ENCODE measurements around the gene NACC1.
A peak's percentile ranks its signal among the peaks of the same experiment; 100 is the strongest.
"Not testable (repeated sequence)": the region's sequence is repeated elsewhere in the genome, so short reads cannot be mapped to it uniquely, and the experiment has no call there.

The NACC1 gene

DNA sequence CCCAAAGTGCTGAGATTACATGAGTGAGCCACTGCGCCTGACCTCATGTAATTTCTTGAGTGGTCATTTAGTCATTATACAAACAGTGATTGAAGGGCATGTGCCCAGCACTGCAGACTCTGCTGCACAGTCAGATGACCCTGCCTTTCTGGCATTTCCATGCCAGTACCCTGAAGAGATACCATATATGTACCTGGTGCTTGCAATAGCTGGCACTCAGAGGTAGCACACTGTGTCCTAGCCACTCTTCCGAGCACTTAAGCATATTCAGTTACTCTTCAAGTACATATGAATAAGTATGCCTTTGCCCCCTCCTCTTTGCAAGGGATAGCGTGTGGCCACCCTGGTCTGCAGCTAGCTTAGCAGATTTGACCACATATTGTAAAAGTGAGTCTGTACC, 16.6 kb downstream of the NACC1 start:
- in situ Hi-C loops (cut with HindIII; ENCODE audit: low pct_unique_long_range_greater_than_20kb, low sequenced_read_pairs) = no loop called here
- TF ChIP-seq JUND (IDR thresholded peaks at IDR 0.05; ENCODE audit: low read depth) = no peak
- DNase-seq (ENCODE audit: low read depth in 1 of 2, low spot score in 1 of 2) = no peak

DNA sequence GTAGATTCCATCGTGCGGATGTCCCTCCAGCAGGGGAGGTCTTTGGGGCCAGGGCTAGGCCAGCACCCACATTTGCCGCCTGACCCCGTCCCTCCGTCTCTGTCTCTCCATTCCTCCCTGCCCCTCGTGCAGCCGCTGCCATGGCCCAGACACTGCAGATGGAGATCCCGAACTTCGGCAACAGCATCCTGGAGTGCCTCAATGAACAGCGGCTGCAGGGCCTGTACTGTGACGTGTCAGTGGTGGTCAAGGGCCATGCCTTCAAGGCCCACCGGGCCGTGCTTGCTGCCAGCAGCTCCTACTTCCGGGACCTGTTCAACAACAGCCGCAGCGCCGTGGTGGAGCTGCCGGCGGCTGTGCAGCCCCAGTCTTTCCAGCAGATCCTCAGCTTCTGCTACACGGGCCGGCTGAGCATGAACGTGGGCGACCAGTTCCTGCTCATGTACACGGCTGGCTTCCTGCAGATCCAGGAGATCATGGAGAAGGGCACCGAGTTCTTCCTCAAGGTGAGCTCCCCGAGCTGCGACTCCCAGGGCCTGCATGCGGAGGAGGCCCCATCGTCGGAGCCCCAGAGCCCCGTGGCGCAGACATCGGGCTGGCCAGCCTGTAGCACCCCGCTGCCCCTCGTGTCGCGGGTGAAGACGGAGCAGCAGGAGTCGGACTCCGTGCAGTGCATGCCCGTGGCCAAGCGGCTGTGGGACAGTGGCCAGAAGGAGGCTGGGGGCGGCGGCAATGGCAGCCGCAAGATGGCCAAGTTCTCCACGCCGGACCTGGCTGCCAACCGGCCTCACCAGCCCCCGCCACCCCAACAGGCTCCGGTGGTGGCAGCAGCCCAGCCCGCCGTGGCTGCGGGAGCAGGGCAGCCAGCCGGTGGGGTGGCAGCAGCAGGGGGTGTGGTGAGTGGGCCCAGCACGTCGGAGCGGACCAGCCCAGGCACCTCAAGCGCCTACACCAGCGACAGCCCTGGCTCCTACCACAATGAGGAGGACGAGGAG, 17.3 kb downstream of the NACC1 start:
- DNase-seq (ENCODE audit: low read depth in 1 of 2, low spot score in 1 of 2) = no peak
- no peak for TF ChIP-seq JUND (IDR thresholded peaks at IDR 0.05; ENCODE audit: low read depth)
- in situ Hi-C loops (cut with HindIII; ENCODE audit: low pct_unique_long_range_greater_than_20kb, low sequenced_read_pairs) = no loop called here

DNA sequence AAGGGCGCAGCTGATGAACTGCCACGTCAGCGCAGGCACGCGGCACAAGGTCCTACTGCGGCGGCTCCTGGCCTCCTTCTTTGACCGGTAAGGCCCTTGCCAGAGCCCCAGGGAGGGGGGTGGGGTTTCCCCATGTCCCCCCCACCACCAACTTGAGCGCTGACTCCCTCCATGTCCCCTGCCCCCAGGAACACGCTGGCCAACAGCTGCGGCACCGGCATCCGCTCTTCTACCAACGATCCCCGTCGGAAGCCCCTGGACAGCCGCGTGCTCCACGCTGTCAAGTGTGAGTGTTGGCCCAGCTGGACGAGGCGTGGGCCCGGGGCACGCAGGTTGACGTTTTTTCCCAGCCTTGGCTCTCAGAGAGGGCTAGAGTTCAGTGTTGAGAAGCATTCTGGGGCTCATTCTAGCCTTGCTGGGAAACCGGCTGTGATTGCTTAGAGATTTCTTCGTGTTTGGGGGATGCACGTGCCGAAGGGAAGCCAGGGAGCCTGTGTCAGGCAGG, 19.3 kb downstream of the NACC1 start:
- no peak for DNase-seq (ENCODE audit: low read depth in 1 of 2, low spot score in 1 of 2)
- no peak for TF ChIP-seq JUND (IDR thresholded peaks at IDR 0.05; ENCODE audit: low read depth)
- in situ Hi-C loops (cut with HindIII; ENCODE audit: low pct_unique_long_range_greater_than_20kb, low sequenced_read_pairs) = no loop called here

DNA sequence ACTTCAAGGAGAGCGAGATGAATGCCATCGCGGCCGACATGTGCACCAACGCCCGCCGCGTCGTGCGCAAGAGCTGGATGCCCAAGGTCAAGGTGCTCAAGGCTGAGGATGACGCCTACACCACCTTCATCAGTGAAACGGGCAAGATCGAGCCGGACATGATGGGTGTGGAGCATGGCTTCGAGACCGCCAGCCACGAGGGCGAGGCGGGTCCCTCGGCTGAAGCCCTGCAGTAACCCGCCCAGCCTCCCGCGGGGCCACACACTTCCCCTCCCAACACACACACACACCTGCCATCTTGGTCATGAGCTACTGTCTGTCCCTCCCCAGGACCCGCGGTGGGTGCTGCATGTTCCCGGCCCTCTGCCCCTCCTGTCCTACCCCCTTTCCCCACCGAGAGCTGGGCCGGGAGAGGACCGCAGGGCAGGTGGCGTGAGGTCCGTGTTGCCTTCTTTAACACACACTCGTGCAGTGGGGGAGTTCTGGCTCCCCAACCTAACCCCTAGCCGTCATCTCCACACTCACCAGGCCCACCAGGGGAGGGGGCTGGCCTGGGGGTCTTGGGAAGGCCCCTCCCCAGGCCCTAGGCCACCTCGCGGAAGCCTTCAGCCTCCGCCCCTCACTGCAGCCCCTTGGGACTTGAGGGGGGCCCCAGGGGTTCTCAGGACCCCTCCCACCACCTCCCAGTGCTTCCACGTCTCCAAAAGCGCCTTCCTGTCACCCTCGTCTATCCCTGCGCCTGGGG, 20.3 kb downstream of the NACC1 start:
- no peak for TF ChIP-seq JUND (IDR thresholded peaks at IDR 0.05; ENCODE audit: low read depth)
- in situ Hi-C loops (cut with HindIII; ENCODE audit: low pct_unique_long_range_greater_than_20kb, low sequenced_read_pairs) = no loop called here
- DNase-seq (ENCODE audit: low read depth in 1 of 2, low spot score in 1 of 2) = no peak

DNA sequence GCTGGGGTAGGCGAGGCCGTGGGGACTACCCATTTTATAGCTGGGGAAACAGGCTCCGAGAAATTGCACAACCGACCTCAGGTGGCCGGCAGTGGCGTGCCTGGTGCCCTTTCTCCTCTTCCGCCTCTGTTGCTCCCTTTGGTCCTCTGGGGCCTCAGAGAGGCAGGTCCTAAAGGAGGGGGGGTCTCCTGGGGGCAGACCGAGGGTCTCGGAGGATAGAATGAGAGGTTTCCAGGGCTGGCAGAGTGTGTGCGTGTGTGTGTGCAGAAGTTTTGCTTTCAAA, 20.8 kb downstream of the NACC1 start:
- in situ Hi-C loops (cut with HindIII; ENCODE audit: low pct_unique_long_range_greater_than_20kb, low sequenced_read_pairs) = no loop called here
- no peak for DNase-seq (ENCODE audit: low read depth in 1 of 2, low spot score in 1 of 2)
- no peak for TF ChIP-seq JUND (IDR thresholded peaks at IDR 0.05; ENCODE audit: low read depth)

DNA sequence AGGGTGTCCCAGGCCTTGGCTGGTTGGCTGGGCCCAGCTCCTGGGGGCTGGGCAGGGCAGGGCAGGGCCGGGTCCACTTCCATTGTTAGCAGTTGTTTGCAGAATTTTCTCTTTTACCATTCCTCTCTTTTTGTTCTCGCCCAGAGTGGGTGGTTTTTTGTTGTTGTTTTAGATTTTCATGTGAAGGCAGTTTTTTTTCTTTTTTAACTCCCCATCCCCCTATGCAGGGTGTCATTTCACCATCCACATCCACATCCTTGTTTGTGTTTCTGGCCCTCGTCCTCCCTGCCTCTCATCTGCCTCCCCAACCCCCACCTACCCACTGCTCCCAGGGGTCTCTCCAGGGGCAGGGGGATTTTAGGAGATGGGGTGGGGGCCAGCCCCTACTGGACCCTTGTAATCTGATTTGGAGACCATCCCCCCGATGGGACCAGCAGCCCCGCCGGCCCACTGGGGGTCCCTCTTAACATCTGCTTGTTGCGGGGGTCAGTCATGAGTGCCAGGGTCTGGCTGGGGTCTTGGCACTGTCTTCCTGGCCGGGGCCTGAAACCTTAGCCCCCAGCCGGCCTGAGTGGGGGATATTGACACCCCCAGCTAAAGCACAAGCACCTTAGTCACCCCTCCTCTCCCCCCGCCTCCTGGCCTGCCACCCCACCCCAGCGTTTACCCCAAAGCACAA, 21.7 kb downstream of the NACC1 start:
- in situ Hi-C loops (cut with HindIII; ENCODE audit: low pct_unique_long_range_greater_than_20kb, low sequenced_read_pairs) = no loop called here
- no peak for DNase-seq (ENCODE audit: low read depth in 1 of 2, low spot score in 1 of 2)
- no peak for TF ChIP-seq JUND (IDR thresholded peaks at IDR 0.05; ENCODE audit: low read depth)

DNA sequence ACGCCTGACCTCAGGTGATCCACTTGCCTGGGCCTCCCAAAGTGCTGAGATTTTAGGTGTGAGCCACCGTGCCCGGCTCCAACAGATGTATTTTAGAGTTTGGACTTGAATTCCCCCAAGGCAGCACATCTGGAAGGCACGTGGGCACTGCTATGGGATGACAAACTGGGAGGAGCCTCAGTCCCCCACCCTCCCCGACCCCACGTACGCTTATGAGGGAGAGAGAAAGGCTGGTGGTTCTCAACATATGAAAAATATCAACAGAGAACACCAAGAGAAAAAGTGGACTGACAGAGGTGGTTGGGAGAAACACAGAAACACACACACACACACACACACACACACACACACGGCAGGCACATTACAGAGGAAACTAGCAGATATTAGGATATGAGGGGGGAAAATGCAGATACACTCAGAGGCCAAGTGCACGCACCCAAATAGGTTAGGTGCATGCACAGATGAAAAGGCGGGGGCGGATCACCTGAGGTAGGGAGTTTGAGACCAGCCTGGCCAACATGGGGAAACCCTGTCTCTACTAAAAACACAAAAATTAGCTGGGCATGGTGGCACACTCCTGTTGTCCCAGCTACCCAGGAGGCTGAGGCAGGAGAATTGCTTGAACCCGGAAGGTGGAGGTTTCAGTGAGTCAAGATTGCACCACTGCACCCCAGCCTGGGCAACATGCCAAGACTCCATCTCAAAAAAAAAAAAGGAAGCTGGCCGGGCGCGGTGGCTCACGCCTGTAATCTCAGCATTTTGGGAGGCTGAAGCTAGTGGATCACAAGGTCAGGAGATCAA, 28.9 kb downstream of the NACC1 start:
- in situ Hi-C loops (cut with HindIII; ENCODE audit: low pct_unique_long_range_greater_than_20kb, low sequenced_read_pairs) = no loop called here
- no peak for DNase-seq (ENCODE audit: low read depth in 1 of 2, low spot score in 1 of 2)
- TF ChIP-seq JUND (IDR thresholded peaks at IDR 0.05; ENCODE audit: low read depth) = no peak

DNA sequence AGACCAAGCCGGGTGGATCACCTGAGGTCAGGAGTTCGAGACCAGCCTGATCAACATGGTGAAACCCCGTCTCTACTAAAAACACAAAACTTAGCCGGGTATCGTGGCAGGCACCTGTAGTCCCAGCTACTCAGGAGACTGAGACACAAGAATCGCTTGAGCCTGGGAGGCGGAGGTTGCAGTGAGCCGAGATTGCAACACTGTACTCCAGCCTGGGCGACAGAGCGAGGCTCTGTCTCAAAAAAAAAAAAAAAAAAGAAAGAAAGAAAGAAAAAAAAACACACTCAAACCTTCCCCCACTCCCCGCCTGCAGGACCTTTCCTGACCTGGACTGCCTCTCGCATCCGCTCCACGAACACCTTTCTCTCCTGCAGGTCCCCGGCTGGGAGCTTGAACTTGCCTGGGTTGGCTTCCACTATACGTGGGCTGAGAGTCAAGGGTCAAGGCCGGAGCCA, 31.1 kb downstream of the NACC1 start:
- in situ Hi-C loops (cut with HindIII; ENCODE audit: low pct_unique_long_range_greater_than_20kb, low sequenced_read_pairs); DNase-seq (ENCODE audit: low read depth in 1 of 2, low spot score in 1 of 2): not testable (repeated sequence)

DNA sequence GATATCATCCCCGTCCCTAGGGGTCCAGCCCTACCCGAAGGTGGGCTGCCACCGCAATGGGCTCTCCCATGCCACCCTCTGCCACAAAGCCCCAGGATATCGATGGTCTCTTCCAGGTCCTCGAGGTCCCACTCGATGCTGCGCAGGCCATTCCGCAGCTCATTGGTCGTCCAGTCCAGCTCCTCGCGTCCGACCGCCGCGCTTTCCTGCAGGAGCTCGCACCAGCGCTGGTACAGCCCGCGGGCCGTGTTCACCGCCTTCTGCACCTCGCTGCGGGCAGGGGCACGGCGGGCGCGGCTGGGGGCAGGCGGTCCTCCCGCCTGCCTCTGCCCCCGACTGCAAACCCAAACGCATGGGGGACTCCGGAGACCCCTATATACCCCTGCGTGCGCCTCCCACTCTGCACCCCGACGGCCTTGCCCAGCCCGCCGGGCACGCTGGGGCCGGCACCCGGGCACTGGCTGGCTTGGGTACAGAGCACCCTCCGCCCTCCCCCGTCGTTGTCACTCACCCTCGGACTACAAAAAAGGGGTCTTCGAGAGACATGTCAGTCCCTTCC, 31.6 kb downstream of the NACC1 start:
- peak in 1 of 2 experiments; percentile 44 for DNase-seq (ENCODE audit: low read depth in 1 of 2, low spot score in 1 of 2)
- TF ChIP-seq JUND (IDR thresholded peaks at IDR 0.05; ENCODE audit: low read depth) = no peak
- in situ Hi-C loops (cut with HindIII; ENCODE audit: low pct_unique_long_range_greater_than_20kb, low sequenced_read_pairs) = no loop called here

DNA sequence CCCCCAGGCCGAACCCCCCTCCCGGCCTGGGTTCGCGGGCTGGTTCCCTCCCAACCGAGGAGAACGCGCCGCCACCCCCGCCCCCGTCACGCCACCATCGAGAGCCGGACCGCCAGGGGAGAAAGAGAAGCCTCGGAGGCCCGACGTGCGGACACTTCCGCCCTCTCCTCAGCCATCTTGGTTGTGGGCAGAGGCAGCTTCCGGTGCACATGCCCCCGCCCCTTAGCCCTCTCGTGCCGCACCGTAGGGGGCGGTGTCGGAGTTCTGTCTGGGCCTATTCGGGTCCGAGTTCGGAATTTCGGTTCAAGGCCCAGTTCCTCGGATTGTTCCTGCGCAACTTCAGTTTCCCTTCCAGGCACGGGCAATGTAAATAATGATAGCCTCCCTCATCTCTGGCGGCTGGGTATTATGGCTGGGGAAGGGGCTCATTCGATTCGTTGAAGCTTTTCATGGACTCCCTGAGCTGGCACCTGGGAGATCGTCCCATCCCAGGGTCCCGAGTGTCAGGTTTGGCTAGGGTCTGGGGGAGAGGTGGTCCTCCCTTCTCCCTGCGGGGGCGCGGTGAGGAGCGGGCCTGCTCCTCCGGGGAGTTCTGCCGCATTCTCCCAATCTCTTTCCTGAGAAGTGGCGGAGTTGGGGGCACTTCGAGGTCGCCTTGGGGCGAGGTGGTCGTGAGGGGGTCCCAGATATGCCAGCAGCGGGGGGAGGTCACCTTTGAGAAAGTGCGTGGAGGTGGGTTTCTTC, 32.3 kb downstream of the NACC1 start, which contains the start of the genes IER2 and STX10:
TSS of gene IER2 (plus strand) at position 225 of the 744 bp plus-strand sequence. CDS start 2,776 bp downstream, outside the sequence.
TSS of gene STX10 (minus strand) at position 189 of the 744 bp plus-strand sequence. CDS start 202 bp downstream, outside the sequence.
- DNase-seq (ENCODE audit: low read depth in 1 of 2, low spot score in 1 of 2) = peak; percentile 75 to 93
- TF ChIP-seq JUND (IDR thresholded peaks at IDR 0.05; ENCODE audit: low read depth) = no peak
- in situ Hi-C loops (cut with HindIII; ENCODE audit: low pct_unique_long_range_greater_than_20kb, low sequenced_read_pairs) = no loop called here
